CD4-positive, alpha-beta T cell (primary cell): ENCODE measurements around the gene VPS8. TPM values are rescaled to one million over a fixed set of nuclear protein-coding genes. Genes with fewer than 3 reads are reported as not detected.

ENCODE experiments used
- ATAC-seq: fragments of 200-7000 bp; cut with Tn5 transposase; one replicate; pipeline ENCODE4 v1.10.0; 2022; ENCODE audit warnings: mild to moderate bottlenecking; ENCODE audit not compliant: poor library complexity
- CTCF ChIA-PET: fragments of 350-600 bp; sonication (Branson Sonifier 250); formaldehyde crosslinking; loops from one replicate; lab custom pipeline; 2021; ENCODE audit warnings: antibody characterized with exemption, inconsistent platforms; lab: Charles Lee
- POLR2A ChIA-PET: fragments of 350-600 bp; sonication (Branson Sonifier 250); formaldehyde crosslinking; loops from one replicate; lab custom pipeline; 2021; ENCODE audit warnings: antibody characterized with exemption, inconsistent platforms; lab: Charles Lee
- DNase-seq, 14 experiments: peaks; one replicate each; pipeline ENCODE4 v3.0.0-alpha.2; 2013 to 2020; ENCODE audit warnings: mixed read lengths in 2 of 14
- H3K27ac ChIP-seq, 2 donors: one replicate each; pipeline versions ENCODE4 v1.5.1 to v1.7.0; 2013; ENCODE audit warnings: low read length in 2 of 2, low read depth in 1 of 2, mild to moderate bottlenecking in 1 of 2
- H3K27me3 ChIP-seq, 2 experiments: 1 replicate in 1 of 2; 2 replicates in 1 of 2; pipeline versions ENCODE4 v1.6.1 to v1.7.0; 2013; ENCODE audit warnings: low read length in 2 of 2, control low read depth in 1 of 2, mild to moderate bottlenecking in 1 of 2, moderate library complexity in 1 of 2; ENCODE audit not compliant: insufficient read depth in 2 of 2, control insufficient read depth in 1 of 2
- H3K36me3 ChIP-seq: one replicate; pipeline ENCODE4 v1.6.1; 2013; ENCODE audit warnings: low read length, control low read depth; ENCODE audit not compliant: insufficient read depth
- H3K4me1 ChIP-seq: one replicate; pipeline ENCODE4 v1.6.1; 2013; ENCODE audit warnings: low read length, control low read depth; ENCODE audit not compliant: insufficient read depth
- H3K4me3 ChIP-seq: one replicate; pipeline ENCODE4 v1.5.1; 2013; ENCODE audit warnings: mild to moderate bottlenecking, low read length, moderate library complexity
- H3K9me3 ChIP-seq, 2 experiments: 1 replicate in 1 of 2; 2 replicates in 1 of 2; pipeline versions ENCODE4 v1.6.1 to v1.7.0; 2013; ENCODE audit warnings: low read length in 2 of 2, mild to moderate bottlenecking in 2 of 2, control low read depth in 1 of 2, moderate library complexity in 1 of 2; ENCODE audit not compliant: control insufficient read depth in 1 of 2, insufficient read depth in 1 of 2
- H3K27ac Mint-ChIP-seq: one replicate; pipeline ENCODE4 v1.8.0; 2020; ENCODE audit warnings: mixed read lengths
- H3K27me3 Mint-ChIP-seq: one replicate; pipeline ENCODE4 v1.8.0; 2021; ENCODE audit warnings: mixed read lengths
- H3K36me3 Mint-ChIP-seq: one replicate; pipeline ENCODE4 v1.8.0; 2021; ENCODE audit warnings: low read depth, mixed read lengths
- H3K4me1 Mint-ChIP-seq: one replicate; pipeline ENCODE4 v1.8.0; 2021; ENCODE audit warnings: low read depth, mixed read lengths
- H3K4me3 Mint-ChIP-seq: one replicate; pipeline ENCODE4 v1.8.0; 2020; ENCODE audit warnings: mild to moderate bottlenecking, mixed read lengths
- H3K9me3 Mint-ChIP-seq: one replicate; pipeline ENCODE4 v1.8.0; 2020; ENCODE audit warnings: mixed read lengths
- CTCF ChIP-seq: fragments of 200-600 bp; IDR thresholded peaks from one replicate; pipeline ENCODE4 v1.8.0; 2022; ENCODE audit warnings: antibody characterized with exemption, mild to moderate bottlenecking
- intact Hi-C, 2 experiments: fragments of 100-400 bp; cut with DNase I in 1 of 2; cut with micrococcal nuclease in 1 of 2; formaldehyde crosslinking; loops; one replicate each; pipeline versions ENCODE4 v1.15.1 to v1.9.0; 2023 to 2025; cut with DNase I, micrococcal nuclease
- total RNA-seq, 174 experiments: library from RNA in 2 of 174; stranded (reverse) in 2 of 174; gene quantifications; one replicate each; pipeline ENCODE4 v1.2.3 and lab custom pipeline; 2021 to 2026

VPS8 gene
- total RNA-seq, 2 experiments from 2014 or later = 56.8 to 61.2 TPM

GRCh38 chr3:184780981-184781515 is 30.9 kb upstream of the VPS8 start:
- Histone ChIP-seq H3K9me3 (no peaks in the 10 kb centered on the region), H3K4me1 (peaks cover 13% of the 10 kb centered on the region), H3K27ac (no peak overlapping the region), H3K4me3 (no peak overlapping the region), H3K36me3 (no peaks in the 10 kb centered on the region), H3K27me3 (no peaks in the 10 kb centered on the region)
- no peaks in the 10 kb centered on the region for H3K9me3 Mint-ChIP-seq
- peaks cover 27% of the 10 kb centered on the region for H3K27me3 Mint-ChIP-seq
- ChIA-PET CTCF (no interaction called here), POLR2A (interaction anchor here (1.0 kb wide), 1 partner anchor 220 kb away, joined by 3 read pairs; no protein-coding TSS in a partner anchor)
- DNase-seq = no peak
- H3K36me3 Mint-ChIP-seq = no peaks in the 10 kb centered on the region
- TF ChIP-seq CTCF = no peak
- peaks cover 16% of the 10 kb centered on the region for H3K4me1 Mint-ChIP-seq
- intact Hi-C loops = no loop called here
- no peak for ATAC-seq
- no peak overlapping the region for H3K27ac Mint-ChIP-seq
- no peak overlapping the region for H3K4me3 Mint-ChIP-seq

DNA sequence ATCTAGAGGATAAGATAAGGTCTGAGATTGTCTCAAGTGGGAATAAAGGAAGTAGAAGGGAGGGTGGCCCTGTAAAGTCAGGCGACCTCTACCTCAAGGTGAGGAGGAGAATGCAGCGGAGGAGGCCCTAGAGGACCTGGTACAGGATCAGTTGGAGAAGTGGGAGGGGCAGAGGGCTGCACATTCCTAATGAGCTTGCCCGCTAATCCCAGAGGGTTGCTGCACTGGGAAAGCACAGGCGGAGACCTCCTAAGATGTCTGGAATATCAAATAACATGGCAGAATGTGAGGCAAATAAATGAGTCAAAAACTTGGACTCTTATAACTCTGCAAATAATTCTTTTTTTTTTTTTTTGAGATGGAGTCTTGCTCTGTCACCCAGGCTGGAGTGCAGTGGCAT is 30.2 kb upstream of the VPS8 start:
- H3K4me1 Mint-ChIP-seq = peaks cover 24% of the 10 kb centered on the region
- no peaks in the 10 kb centered on the region for H3K9me3 Mint-ChIP-seq
- no peaks in the 10 kb centered on the region for H3K36me3 Mint-ChIP-seq
- POLR2A ChIA-PET = interaction anchor here (1.0 kb wide), 1 partner anchor 221 kb away, joined by 3 read pairs; no protein-coding TSS in a partner anchor
- no peak for TF ChIP-seq CTCF
- DNase-seq (no peak), ATAC-seq (no peak)
- Histone ChIP-seq H3K9me3 (no peaks in the 10 kb centered on the region), H3K36me3 (no peaks in the 10 kb centered on the region), H3K27me3 (no peaks in the 10 kb centered on the region), H3K4me1 (peaks cover 21% of the 10 kb centered on the region), H3K4me3 (no peak overlapping the region), H3K27ac (no peak overlapping the region)
- H3K27me3 Mint-ChIP-seq = peaks cover 27% of the 10 kb centered on the region
- no peak overlapping the region for H3K4me3 Mint-ChIP-seq
- no peak overlapping the region for H3K27ac Mint-ChIP-seq
- CTCF ChIA-PET = no interaction called here
- intact Hi-C loops = no loop called here

- no peaks in the 10 kb centered on the region for H3K36me3 Mint-ChIP-seq
- H3K27me3 ChIP-seq = no peaks in the 10 kb centered on the region
- ChIA-PET CTCF (no interaction called here), POLR2A (no interaction called here)
- ATAC-seq (no peak), DNase-seq (no peak)
- peaks cover 26% of the 10 kb centered on the region for H3K4me1 Mint-ChIP-seq
- H3K36me3 ChIP-seq = no peaks in the 10 kb centered on the region
- no peak overlapping the region for H3K27ac Mint-ChIP-seq
- peaks cover 20% of the 10 kb centered on the region for H3K4me1 ChIP-seq
- H3K9me3 Mint-ChIP-seq = no peaks in the 10 kb centered on the region
- intact Hi-C loops = no loop called here
- TF ChIP-seq CTCF = no peak
- H3K9me3 ChIP-seq = no peaks in the 10 kb centered on the region
- peaks cover 22% of the 10 kb centered on the region for H3K27me3 Mint-ChIP-seq
- no peak overlapping the region for H3K27ac ChIP-seq
- H3K4me3 Mint-ChIP-seq = no peak overlapping the region
- no peak overlapping the region for H3K4me3 ChIP-seq
Measured at GRCh38 chr3:184783319-184783718, 28.6 kb upstream of the VPS8 start.
